AG04449 (cell line): Measurements from ENCODE around the gene IL13.

Experiments used
- CTCF ChIA-PET: fragments of 350-600 bp; formaldehyde crosslinking; extraction: SDS; loops from one replicate; lab custom pipeline; 2021; ENCODE audit warnings: antibody characterized with exemption; lab: Yijun Ruan, JAX
- POLR2A ChIA-PET: fragments of 400-600, 350-600 bp; formaldehyde crosslinking; extraction: SDS; loops from one replicate; lab custom pipeline; 2020; ENCODE audit warnings: antibody characterized with exemption, inconsistent platforms; lab: Yijun Ruan, JAX
- DNase-seq: peaks from one replicate; pipeline ENCODE4 v3.0.0-alpha.2; 2010; ENCODE audit warnings: low read depth, low spot score
- H3K4me3 ChIP-seq: 2 replicates; pipeline ENCODE4 v1.5.1; 2011; ENCODE audit warnings: low read depth, mild to moderate bottlenecking, control low read depth, low read length
- CTCF ChIP-seq: IDR thresholded peaks from one replicate; pipeline ENCODE4 v1.5.1; 2011; ENCODE audit warnings: mild to moderate bottlenecking, moderate library complexity, low read length, control low read depth, inconsistent platforms; ENCODE audit not compliant: insufficient read depth; ENCODE audit errors: missing control alignments

The IL13 gene

GRCh38 chr5:132641241-132641723 lies 16.7 kb upstream of the IL13 start:
- CTCF ChIA-PET, result no interaction called here
- TF ChIP-seq CTCF, result no peak
- H3K4me3 ChIP-seq, result no peak overlapping the region
- no peak for DNase-seq
- POLR2A ChIA-PET, result no interaction called here

DNA sequence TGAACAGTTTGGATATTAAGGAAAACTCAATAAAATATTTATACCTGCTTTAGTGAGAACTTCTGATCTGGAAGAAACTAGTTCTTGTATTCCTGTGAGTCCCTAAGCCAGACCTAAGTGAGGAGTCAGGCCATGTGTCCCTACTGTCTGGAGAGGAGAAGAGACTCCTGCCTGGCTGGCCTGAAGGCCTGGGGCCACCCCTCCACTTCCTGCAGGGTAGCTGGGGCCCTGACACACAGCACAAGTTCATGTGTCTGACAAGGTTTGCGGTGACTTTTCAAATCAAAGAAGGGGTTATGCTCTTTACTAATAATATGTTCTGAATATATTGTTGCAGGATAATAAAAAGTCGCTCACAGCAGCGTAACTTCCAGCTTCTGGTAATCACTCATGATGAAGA lies 16.1 kb upstream of the IL13 start:
- ChIA-PET CTCF (no interaction called here), POLR2A (no interaction called here)
- no peak for TF ChIP-seq CTCF
- DNase-seq, result no peak
- no peak overlapping the region for H3K4me3 ChIP-seq

- POLR2A ChIA-PET, result no interaction called here
- CTCF ChIA-PET, result no interaction called here
- DNase-seq, result no peak
- no peak for TF ChIP-seq CTCF
- no peak overlapping the region for H3K4me3 ChIP-seq
Observed at GRCh38 chr5:132644177-132644576, 13.8 kb upstream of the IL13 start.

- no peak for DNase-seq
- H3K4me3 ChIP-seq, result no peak overlapping the region
- ChIA-PET POLR2A (no interaction called here), CTCF (interaction anchor here (1.3 kb wide), 1 partner anchor 13 kb away, joined by 3 read pairs; no protein-coding TSS in a partner anchor)
- TF ChIP-seq CTCF, result no peak
Observed at GRCh38 chr5:132646583-132647266, 11.2 kb upstream of the IL13 start.

- DNase-seq, result no peak
- ChIA-PET CTCF (interaction anchor here (1.2 to 1.3 kb wide), 2 partner anchors 14 to 172 kb away, joined by 3 to 4 read pairs; no protein-coding TSS in a partner anchor), POLR2A (interaction anchor here (0.6 kb wide), 1 partner anchor 11 kb away, joined by 3 read pairs; the partner anchor contains the start of gene IL13)
- H3K4me3 ChIP-seq, result no peak overlapping the region
- no peak for TF ChIP-seq CTCF
Observed at GRCh38 chr5:132647473-132647872, 10.5 kb upstream of the IL13 start.

GRCh38 chr5:132648355-132648754 lies 9.6 kb upstream of the IL13 start:
- DNase-seq, result no peak
- CTCF ChIA-PET, result interaction anchor here (0.7 to 1.5 kb wide), 4 partner anchors 13 to 172 kb away, joined by 3 to 4 read pairs (median 3); no protein-coding TSS in a partner anchor
- no peak for TF ChIP-seq CTCF
- POLR2A ChIA-PET, result no interaction called here
- H3K4me3 ChIP-seq, result no peak overlapping the region
